GM18870 (cell line): ENCODE data around the gene CORO7.

Experiments
- ATAC-seq: cut with Tn5 transposase; IDR thresholded peaks from one replicate; pipeline ENCODE4 v1.9.1; 2021; ENCODE audit warnings: moderate library complexity; ENCODE audit not compliant: unreplicated experiment

Gene CORO7

GRCh38 chr16:4313563-4314531, 102.5 kb downstream of the CORO7 start:
- no peak for ATAC-seq

- no peak for ATAC-seq
Measured at GRCh38 chr16:4309833-4310266, 106.5 kb downstream of the CORO7 start.

DNA sequence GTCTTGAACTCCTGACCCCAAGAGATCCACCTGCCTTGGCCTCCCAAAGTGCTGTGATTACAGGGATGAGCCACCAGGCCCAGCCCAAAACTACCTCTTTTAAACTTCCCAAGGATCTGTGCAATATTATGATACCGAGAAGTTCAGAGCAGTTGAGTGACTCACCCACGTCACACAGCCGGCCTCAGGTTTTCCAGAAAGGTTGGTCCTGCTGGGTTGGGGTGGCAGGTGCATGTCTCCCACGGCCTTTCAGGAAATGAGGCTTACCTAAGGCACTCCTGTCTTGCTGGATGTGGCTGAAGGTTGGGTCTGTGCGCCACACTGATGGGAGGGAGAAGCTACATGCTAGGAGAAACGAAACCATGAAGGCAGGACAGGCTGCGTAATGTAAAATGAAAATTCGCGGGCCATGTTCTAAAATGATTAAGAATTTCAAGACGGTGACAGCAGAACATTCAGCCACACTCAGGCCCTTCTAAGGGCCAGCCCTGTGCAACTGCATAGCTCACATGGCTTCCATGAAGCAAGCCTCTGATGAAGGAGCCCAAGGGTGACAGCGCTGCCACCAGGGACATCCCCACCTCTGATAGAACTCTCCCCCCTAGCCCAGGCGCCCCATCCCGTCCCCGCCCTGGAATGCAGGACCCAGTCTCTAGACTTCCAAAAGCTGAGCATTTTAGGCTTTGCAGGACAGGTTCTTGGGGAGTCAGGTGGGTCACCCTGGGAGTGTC, 107.1 kb downstream of the CORO7 start:
- no peak for ATAC-seq

- peak; percentile 79 for ATAC-seq
Measured at GRCh38 chr16:4307215-4308037, 109.0 kb downstream of the CORO7 start.

- ATAC-seq: no peak
Measured at GRCh38 chr16:4306470-4307214, 109.8 kb downstream of the CORO7 start.
